NCI-H345 treated with DMSO at 0.1 percent for 48 hours (cell line): ENCODE results near the gene SENP8.

Experiments
- DNase-seq: peaks from one replicate; lab custom pipeline; 2025; ENCODE audit not compliant: unreplicated experiment; lab: John Stamatoyannopoulos, UW

SENP8 gene

GRCh38 chr15:72174551-72175165, 56.5 kb downstream of the SENP8 start:
- DNase-seq, result no peak

- DNase-seq, result no peak
Measured at GRCh38 chr15:72175186-72176044, 57.2 kb downstream of the SENP8 start.

- no peak for DNase-seq
Measured at GRCh38 chr15:72176159-72176558, 58.0 kb downstream of the SENP8 start.

GRCh38 chr15:72176743-72177142, 58.5 kb downstream of the SENP8 start:
- no peak for DNase-seq

DNA sequence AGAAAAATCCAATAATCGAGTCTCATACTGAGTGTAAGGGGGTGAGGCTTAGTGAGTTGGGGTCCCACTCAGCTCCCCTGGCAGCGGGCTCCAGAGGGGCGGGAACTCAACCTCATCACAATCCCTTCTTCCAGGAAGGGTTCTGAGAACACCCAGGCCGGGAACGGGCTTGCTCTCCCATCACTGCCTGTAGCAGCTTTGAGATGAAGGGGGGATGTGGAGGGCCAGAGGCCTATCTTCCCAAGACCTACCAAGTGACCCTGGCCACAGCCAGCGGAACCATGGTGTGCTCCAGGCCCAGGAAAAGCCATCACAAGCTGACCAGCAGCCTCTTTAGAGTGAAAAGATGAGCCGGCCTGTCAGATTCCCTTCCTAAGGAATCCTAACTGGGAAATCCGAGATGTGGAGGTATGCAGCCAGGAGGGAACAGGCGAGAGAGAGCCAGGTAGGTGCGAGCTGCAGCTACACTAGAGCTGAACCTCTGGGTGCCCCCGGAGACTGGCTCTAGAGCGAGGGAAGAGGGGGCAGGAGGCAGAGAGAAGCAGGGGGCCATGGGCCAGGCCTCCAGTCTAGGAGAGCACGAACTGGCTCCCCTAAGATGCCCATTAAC, 60.9 kb downstream of the SENP8 start:
- no peak for DNase-seq

DNA sequence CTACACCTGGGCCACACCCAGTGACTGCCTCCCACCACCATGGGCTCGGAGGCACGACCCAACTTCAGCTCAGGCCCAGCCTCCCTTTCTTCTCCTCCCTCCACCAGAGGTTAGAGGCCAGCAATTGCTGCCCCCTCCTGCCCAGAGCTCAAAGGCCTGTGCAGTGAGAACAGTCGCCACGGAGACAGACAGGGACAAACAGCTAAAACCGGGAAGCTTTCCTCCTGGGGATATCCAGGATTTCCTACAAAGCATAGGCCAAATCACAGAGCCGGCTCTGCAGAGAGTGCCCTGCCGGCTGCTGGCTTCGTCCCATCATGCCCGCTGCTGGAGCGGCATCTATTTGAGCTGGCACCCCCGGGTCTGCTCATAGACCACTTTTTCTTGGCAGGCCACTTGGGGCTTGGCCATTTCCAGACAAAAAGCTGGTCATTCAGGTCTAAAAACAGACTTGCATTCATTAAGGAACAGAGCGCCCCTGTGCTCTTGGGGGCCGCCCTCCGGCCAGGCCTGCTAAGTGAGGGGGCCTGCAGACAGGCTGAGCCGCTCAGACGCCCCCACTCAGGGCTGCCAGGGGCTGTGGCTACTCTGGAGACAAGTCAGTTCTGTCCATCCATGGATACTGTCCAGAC, 61.9 kb downstream of the SENP8 start:
- DNase-seq, result no peak

DNA sequence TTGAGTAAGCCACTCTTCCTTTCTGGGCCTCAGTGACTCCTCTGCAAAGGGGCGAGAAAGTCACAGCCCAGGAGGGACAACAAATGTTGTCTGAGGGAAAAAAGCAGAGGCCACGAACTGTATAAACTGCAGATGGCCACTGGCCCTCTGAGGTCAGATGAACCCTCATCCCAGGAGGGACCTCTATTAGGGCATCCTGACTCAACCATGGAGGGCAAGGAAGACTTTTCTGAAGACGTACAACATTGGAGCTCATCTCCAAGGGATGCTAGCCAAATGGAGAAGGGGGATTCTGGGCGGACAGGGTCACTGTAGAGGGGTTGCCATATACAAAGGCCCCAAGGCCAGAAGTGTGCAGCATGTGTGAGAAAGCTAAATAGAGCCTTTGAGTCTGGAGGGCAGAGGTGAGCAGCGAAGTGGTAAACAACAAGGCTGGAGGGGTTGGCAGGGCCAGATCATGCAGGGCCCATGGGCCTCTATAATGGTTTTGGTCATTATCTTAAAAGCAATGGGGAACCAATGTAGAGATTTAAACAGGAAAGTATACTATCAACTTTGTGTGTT, 62.6 kb downstream of the SENP8 start:
- no peak for DNase-seq

DNA sequence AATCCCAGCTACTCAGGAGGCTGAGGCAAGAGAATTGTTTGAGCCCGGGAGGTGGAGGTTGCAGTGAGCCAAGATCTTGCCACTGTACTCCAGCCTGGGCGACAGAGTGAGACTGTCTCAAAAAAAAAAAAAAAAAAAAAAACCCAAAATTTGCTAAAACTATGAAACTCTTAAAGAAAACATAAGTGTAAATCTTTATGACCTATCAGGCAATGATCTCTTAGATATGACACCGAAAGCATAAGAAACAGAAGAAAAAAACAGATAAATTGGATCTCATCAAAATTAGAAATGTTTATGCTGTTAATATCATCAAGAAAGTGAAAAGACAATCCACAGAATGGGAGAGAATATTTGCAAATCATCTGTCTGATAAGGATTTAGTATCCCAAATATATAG, 64.0 kb downstream of the SENP8 start:
- no peak for DNase-seq

GRCh38 chr15:72182673-72183072, 64.5 kb downstream of the SENP8 start:
- DNase-seq, result no peak

DNA sequence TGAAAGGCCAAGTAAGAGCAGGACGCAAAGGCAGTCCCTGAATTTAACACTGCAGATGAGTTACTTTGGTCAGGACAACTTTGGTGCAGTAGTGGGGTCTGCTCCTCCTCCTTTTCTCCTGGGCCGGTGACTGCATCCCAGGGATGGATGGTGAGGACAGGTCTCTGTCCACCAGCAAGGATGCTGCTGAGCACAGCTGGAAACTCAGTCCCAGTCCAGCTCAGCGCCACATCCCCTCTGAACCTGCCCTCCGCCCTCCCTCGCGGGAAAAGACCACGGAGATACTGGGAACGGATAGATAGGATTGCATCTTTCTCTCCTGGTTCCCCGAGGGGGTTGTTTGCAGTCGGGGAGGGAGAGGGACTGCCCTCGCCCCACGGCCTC, 65.6 kb downstream of the SENP8 start:
- DNase-seq, result no peak

DNA sequence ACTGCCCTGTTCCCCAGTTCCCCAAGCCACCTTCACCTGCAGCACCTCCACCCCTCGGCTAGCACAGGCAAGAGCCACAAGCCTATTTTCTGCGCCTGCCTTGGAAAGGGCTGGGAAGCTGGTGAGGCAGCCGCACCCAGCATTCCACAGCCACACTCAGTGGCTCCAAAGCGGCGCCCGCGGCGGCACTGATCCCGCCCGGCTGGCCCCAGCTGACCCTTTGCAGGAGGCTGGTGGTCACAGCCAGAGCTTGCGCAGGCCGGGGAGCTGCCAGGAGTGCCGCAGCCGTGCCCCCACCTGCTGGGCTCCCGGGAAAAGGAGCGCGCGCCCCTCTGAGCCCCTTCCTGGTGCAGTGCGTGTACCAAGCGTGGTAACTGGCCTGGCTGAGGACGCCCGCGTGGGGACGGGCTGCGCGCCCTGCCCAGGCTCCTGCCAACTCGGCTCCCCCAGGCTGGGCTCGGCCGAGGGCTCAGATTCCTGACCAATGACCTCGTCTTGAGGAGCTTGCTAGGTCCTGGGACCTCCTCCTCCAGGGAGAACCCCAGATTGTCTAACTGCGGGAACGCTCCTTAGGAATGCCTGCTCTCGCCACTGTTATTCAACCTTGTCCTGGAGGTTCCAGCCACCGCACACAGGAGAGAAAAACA, 66.1 kb downstream of the SENP8 start:
- no peak for DNase-seq

DNA sequence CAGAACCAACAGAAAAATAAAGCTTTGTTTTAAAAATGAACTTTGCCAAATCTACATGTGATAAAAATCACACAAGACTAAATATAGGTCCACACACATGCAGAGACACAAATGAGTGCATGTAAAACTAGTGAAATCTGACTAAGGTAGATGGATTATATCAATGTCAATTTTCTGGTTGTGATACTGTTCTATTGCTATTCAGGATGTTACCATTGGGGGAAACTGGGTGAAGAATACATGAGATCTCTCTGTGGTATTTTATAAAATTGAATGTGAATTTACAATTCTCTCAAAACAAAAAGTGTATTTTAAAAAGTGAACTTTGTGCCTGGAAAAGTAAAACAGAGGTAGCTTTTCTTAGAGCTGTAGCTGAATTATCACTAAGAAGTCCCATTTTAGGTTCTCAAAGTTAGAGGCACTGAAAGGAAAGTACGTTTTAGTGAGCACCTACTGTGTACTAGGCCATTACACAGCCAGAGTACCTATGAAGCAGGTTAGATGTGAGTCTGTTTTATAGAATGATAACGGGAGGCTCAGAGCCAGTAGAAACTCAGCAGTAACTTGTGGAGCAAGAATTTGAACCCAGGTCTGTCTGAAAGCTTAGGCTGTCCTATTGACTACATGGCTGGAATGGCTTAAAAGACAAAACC, 71.2 kb downstream of the SENP8 start:
- no peak for DNase-seq

GRCh38 chr15:72192416-72192815, 74.2 kb downstream of the SENP8 start:
- DNase-seq, result no peak
